HG03139 (cell line): ENCODE measurements around the gene SERPINA1.

Source experiments
- ATAC-seq: cut with Tn5 transposase; IDR thresholded peaks from one replicate; pipeline ENCODE4 v1.9.1; 2021; ENCODE audit not compliant: unreplicated experiment

The SERPINA1 gene

GRCh38 chr14:94349276-94349675 is 39.1 kb downstream of the SERPINA1 start:
- ATAC-seq, result no peak

- no peak for ATAC-seq
Measured at GRCh38 chr14:94348836-94349235, 39.6 kb downstream of the SERPINA1 start.

GRCh38 chr14:94346841-94347240 is 41.6 kb downstream of the SERPINA1 start:
- ATAC-seq, result no peak

- ATAC-seq, result peak; percentile 50
Measured at GRCh38 chr14:94346065-94346786, 42.2 kb downstream of the SERPINA1 start.

- no peak for ATAC-seq
Measured at GRCh38 chr14:94345344-94346064, 42.9 kb downstream of the SERPINA1 start.

GRCh38 chr14:94344389-94344788 is 44.0 kb downstream of the SERPINA1 start:
- ATAC-seq, result no peak

- ATAC-seq, result no peak
Measured at GRCh38 chr14:94343238-94344005, 45.0 kb downstream of the SERPINA1 start.

- ATAC-seq, result no peak
Measured at GRCh38 chr14:94342334-94342934, 46.0 kb downstream of the SERPINA1 start.

- no peak for ATAC-seq
Measured at GRCh38 chr14:94341656-94342333, 46.6 kb downstream of the SERPINA1 start.

- no peak for ATAC-seq
Measured at GRCh38 chr14:94340533-94340932, 47.9 kb downstream of the SERPINA1 start.

- no peak for ATAC-seq
Measured at GRCh38 chr14:94338023-94338422, 50.4 kb downstream of the SERPINA1 start.

- ATAC-seq, result no peak
Measured at GRCh38 chr14:94337274-94337673, 51.1 kb downstream of the SERPINA1 start.

- ATAC-seq, result no peak
Measured at GRCh38 chr14:94334872-94335271, 53.5 kb downstream of the SERPINA1 start.

GRCh38 chr14:94332587-94332986 is 55.8 kb downstream of the SERPINA1 start:
- ATAC-seq, result no peak

- no peak for ATAC-seq
Measured at GRCh38 chr14:94332063-94332583, 56.3 kb downstream of the SERPINA1 start.

GRCh38 chr14:94331462-94331861 is 56.9 kb downstream of the SERPINA1 start:
- ATAC-seq, result no peak

GRCh38 chr14:94330857-94331256 is 57.5 kb downstream of the SERPINA1 start:
- ATAC-seq, result no peak

- no peak for ATAC-seq
Measured at GRCh38 chr14:94330432-94330831, 58.0 kb downstream of the SERPINA1 start.

- ATAC-seq, result no peak
Measured at GRCh38 chr14:94329857-94330256, 58.5 kb downstream of the SERPINA1 start.

- no peak for ATAC-seq
Measured at GRCh38 chr14:94328196-94328595, 60.2 kb downstream of the SERPINA1 start.
